ENCODE data around the gene P4HA3.

The P4HA3 gene

DNA sequence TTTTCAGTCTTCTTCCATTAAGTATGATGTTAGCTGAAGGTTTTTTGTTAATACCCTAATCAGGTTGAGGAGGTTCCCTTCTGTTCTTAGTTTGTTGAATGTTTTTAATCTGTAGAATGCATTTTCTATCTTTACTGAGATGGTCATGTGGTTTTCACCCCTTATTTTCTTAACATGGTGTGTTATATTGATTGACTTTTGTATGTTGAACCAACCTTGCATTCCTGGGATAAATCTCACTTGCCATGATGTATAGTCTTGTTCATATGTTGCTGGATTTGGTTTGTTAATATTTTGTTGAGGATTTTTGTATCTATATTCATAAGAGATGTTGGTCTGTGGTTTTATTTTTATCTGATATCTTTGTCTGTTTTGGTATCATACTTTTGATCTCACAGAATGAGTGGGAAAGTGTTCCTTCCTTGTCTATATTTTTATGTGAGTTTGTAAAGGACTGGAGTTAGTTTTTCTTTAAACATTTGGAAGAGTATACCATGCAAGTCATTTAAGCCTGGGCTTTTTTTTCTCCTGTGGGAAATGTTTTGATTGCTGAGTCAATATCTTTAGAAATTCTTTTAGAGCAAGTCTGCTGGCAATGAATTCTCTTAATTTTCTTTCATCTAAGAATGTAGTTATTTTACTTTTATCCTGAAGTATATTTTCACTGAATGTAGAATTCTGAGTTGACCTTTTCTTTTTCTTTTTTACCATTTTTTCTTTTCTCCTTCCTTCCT, 5.5 kb upstream of the P4HA3 start:
- FAIRE-seq: no peak

- no peak for FAIRE-seq
Measured at GRCh38 chr11:74312326-74312725, 886 bp upstream of the P4HA3 start.

GRCh38 chr11:74310857-74311256, 583 bp downstream of the P4HA3 start:
- FAIRE-seq: no peak

DNA sequence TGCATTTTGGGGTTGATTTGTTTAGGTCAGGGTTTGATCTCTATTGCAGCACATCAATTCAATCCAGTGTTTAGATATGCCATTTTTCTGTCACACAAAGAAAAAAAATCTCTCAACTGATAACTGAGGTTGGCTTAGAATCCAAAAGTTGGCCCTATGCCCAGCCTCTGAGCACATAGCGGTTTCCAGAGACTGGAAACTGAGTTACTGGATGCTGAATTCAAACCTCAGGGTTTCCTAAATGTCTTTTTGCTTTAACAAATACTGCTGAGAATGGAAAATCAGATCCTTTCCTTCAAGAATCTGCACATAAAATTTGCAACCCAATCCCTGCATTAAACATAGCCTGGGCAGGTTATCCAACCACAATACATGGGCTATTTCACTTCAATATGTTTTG, 4.0 kb downstream of the P4HA3 start:
- no peak for FAIRE-seq

DNA sequence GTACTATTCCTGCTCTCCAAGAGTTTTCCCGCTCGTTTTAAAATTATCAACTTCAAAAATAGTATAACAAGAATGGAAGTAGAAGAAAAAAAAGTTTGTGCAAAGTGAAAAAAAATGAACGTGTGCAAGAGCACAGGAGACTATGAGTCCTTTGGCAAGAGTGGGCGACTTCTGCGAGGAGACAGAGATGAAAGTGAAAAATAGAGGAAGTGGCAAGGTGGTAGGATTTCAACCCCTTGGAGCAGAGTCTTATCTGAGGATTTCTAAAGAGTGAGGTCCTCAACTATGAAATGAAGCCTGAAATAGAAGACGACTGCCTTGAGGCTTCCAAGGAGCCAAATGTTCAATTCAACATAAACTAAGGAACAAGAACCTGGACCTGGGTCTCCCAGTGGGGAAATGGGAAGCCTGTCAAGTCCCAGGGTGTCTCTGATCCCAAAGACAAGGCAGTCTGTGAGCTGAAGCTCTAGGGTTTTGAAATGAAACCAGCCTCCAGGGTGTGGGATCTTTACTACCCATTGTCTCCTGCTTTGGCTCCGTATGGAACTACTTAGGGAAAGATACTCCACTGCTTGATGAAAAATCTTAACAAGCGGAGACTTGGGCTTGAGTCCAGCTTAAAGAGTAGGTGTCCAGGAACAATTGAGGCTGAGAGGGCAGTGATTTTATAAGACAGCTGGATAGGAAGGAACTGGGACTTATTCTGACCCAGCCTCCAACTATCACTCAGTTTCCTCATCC, 4.8 kb downstream of the P4HA3 start:
- no peak for FAIRE-seq

DNA sequence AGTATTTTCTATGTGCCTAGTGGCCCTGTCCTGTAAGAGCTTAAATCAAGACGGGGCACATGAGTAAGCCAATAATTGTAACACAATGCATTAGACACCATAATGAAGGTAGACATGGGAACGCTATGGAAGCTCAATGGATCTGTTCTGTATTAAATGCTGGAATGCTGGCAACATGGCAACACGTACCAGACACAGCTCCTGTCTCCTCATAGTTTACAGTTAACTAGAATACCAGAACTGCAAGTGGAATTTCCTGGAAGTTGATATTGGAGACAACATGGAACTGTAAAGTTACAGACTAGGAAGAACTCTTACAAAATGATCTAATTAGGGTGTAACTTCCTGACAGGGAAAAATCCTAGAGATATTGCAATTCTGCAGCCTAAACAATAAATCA, 12.4 kb downstream of the P4HA3 start:
- FAIRE-seq: no peak

GRCh38 chr11:74297484-74297883, 14.0 kb downstream of the P4HA3 start:
- FAIRE-seq: no peak

DNA sequence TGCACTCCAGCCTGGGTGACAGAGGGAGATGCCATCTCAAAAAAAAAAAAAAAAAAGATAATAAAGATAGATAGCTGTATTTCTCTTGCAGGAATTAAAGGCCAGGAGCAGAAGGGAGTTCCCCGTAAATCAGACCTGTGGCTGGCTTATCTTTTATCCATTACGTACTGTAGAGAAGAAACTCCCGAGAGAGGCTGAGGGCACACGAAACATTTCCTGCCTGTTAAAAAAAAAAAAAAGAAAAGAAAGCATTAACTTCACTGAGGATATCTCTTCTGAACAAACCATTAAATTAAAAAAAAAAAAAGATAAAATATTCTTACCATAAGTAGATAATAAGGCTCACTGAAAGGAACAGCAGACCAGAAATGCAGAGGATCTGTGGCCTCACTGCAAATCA, 22.5 kb downstream of the P4HA3 start:
- no peak for FAIRE-seq

GRCh38 chr11:74288161-74288560, 23.3 kb downstream of the P4HA3 start:
- no peak for FAIRE-seq

GRCh38 chr11:74284466-74284865, 27.0 kb downstream of the P4HA3 start:
- no peak for FAIRE-seq

DNA sequence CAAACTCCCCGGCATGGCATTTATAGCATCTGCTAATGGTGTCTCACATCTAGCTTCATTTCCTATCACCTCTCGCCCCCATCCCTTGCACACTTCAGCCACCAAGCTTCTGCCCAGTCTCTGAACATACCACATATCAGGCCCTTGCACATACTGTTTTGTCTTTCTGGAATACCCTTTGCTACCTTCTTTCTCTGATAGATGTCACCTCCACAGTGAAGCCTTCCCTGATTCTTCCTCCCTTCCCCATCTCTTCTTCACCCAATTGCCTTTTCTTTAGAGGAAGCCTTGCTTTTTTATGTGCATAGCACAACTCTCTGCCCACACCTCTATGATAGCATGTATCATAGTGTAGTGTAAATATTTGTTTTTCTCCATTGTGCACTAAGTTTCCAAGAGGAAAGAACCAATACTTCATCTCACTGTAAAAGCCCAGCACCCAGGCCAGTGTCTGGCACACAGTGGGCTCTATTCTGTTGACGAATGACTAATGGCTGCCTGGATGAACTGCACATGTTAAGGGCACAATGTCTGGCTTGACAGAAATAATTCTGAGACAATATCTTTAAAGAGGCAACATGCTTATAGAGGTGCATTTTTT, 27.8 kb downstream of the P4HA3 start:
- FAIRE-seq: no peak

GRCh38 chr11:74282914-74283371, 28.5 kb downstream of the P4HA3 start:
- FAIRE-seq: no peak

- no peak for FAIRE-seq
Measured at GRCh38 chr11:74282421-74282820, 29.0 kb downstream of the P4HA3 start.

GRCh38 chr11:74280494-74280893, 30.9 kb downstream of the P4HA3 start:
- FAIRE-seq: no peak

- no peak for FAIRE-seq
Measured at GRCh38 chr11:74279256-74279655, 32.2 kb downstream of the P4HA3 start.

- no peak for FAIRE-seq
Measured at GRCh38 chr11:74278721-74279161, 32.7 kb downstream of the P4HA3 start.

- FAIRE-seq: no peak
Measured at GRCh38 chr11:74278103-74278502, 33.3 kb downstream of the P4HA3 start.

GRCh38 chr11:74276581-74276980, 34.9 kb downstream of the P4HA3 start:
- FAIRE-seq: no peak

DNA sequence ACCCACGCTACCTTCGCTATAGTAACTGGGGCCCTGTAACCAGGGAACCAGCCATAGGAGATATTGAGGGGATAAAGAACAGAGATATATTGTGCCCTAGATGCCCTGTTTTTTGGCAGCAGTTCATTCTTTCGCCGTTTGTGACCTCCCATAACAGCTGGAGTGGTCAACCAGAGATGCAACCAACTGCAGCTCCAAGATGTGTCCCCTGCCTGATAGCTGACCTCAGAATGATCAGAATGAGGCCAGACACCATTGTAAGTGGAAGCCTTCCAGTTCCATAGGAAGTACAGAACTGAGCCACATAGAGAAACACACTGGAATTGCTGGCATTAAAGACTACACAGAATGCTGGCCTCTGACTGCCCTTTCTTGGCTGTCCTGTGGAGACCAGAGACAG, 39.2 kb downstream of the P4HA3 start:
- FAIRE-seq: no peak

- FAIRE-seq: no peak
Measured at GRCh38 chr11:74269161-74269811, 42.2 kb downstream of the P4HA3 start.

- FAIRE-seq: no peak
Measured at GRCh38 chr11:74268456-74268855, 43.0 kb downstream of the P4HA3 start.

DNA sequence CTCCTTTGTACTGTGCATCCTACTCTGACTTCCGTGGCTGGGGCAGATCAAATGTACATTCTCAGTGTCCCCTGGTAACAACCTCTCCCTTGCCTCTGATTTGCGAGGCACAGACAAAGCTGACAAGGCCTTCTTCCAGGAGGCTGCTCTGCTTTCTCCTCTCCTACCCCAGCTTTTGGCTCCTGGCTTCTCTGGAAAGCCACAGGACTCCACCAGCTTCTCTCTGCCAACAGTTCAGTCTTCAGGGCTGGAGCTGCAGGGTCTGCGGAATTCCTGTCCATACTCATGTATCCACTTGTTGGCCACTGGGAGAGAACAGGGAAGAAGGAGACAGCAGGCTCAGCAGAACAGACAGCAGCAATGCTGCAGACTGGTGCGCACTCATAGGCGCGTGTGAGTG, 44.4 kb downstream of the P4HA3 start:
- no peak for FAIRE-seq

DNA sequence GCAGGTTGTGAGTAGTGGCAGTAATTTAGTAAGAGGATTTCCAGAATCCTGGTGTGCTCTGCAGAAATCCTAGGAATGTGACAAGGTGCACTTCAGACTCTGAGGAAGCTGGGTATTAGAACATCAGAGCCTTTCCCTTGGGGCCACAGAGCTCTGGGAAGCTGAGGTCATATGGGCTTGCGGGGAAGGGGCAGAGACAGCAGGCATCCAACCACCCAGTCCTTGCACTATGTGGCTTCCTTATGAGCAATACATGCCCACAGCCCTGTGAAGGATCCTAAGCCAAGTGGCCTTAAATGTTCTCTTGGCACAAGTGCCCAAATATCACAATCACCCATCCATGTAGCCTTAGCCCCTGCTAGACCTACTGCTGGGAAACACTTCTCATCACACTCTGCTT, 46.2 kb downstream of the P4HA3 start:
- FAIRE-seq: no peak

DNA sequence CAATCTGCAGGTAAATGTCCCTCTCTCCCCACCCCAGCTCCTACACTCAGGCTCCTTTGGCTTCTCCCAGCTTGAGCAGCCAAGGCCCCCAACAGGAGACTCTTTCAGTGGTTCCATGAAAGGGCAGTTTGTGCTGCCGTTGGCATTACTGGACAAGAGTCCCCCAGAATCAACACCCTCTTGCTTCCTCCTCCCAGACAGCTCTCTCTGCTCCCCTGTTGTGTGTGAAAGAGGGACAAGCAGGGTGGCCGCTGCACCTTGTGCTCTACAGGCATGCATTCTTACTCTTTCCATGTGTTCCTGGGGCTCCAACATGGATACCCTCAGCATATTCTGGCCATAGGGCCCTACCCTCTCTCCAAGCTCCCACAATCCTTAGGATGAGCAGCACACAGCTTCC, 48.7 kb downstream of the P4HA3 start:
- FAIRE-seq: no peak
